PC-9 (cell line): Measurements from ENCODE around the gene SLC52A3. TPM values are rescaled to one million over a fixed set of nuclear protein-coding genes. Genes with fewer than 3 reads are reported as not detected.

Experiments used
- BruUV-seq: library from RNA; stranded (reverse); fragments of 400-500 nt; replicated peaks from 2 replicates; lab custom pipeline; 2021; lab: Mats Ljungman, UMichigan
- CTCF ChIA-PET: fragments of 300-600 bp; sonication (Branson Sonifier 250); formaldehyde crosslinking; loops from one replicate; lab custom pipeline; 2022; ENCODE audit warnings: antibody characterized with exemption; lab: Charles Lee
- POLR2A ChIA-PET: fragments of 300-600 bp; sonication (Branson Sonifier 250); formaldehyde crosslinking; loops from one replicate; lab custom pipeline; 2022; ENCODE audit warnings: antibody characterized with exemption; ENCODE audit not compliant: unreplicated experiment; lab: Charles Lee
- DNase-seq, 2 experiments: peaks; one replicate each; pipeline versions ENCODE4 v3.0.0 to v3.0.0-alpha.2; 2015 to 2022; ENCODE audit warnings: mixed read lengths in 1 of 2
- H2AFZ ChIP-seq: fragments of 200-600 bp; sonication (generic); 2 replicates; pipeline ENCODE4 v1.8.1; 2017; ENCODE audit warnings: antibody characterized with exemption
- H3F3A ChIP-seq: fragments of 200-600 bp; sonication (generic); 2 replicates; pipeline ENCODE4 v1.8.1; 2017; ENCODE audit warnings: antibody characterized with exemption, mild to moderate bottlenecking, low read depth; ENCODE audit not compliant: insufficient read depth
- H3K27ac ChIP-seq: fragments of 200-600 bp; sonication (generic); 2 replicates; pipeline ENCODE4 v1.6.1; 2016; ENCODE audit warnings: mixed run types
- H3K27me3 ChIP-seq: fragments of 200-600 bp; sonication (generic); 2 replicates; pipeline ENCODE4 v1.6.1; 2016; ENCODE audit warnings: low read depth, mixed run types; ENCODE audit not compliant: insufficient read depth
- H3K36me3 ChIP-seq: fragments of 200-600 bp; sonication (generic); 2 replicates; pipeline ENCODE4 v1.6.1; 2016; ENCODE audit warnings: low read depth, mixed run types
- H3K4me1 ChIP-seq: fragments of 200-600 bp; sonication (generic); replicated peaks from 2 replicates; pipeline ENCODE4 v1.6.1; 2016; ENCODE audit warnings: mixed run types; ENCODE audit not compliant: insufficient read depth
- H3K4me2 ChIP-seq: fragments of 200-600 bp; sonication (generic); 2 replicates; pipeline ENCODE4 v1.6.1; 2017; ENCODE audit warnings: mixed run types
- H3K4me3 ChIP-seq: fragments of 200-600 bp; sonication (generic); 2 replicates; pipeline ENCODE4 v1.6.1; 2016; ENCODE audit warnings: mixed run types
- H3K79me2 ChIP-seq: fragments of 200-600 bp; sonication (generic); 2 replicates; pipeline ENCODE4 v1.6.1; 2017; ENCODE audit warnings: low read depth, mixed run types
- H3K9me2 ChIP-seq: fragments of 200-600 bp; sonication (generic); 2 replicates; pipeline ENCODE4 v1.8.1; 2017; ENCODE audit warnings: mild to moderate bottlenecking; ENCODE audit not compliant: insufficient read depth
- H3K9me3 ChIP-seq: fragments of 200-600 bp; sonication (generic); 2 replicates; pipeline ENCODE4 v1.8.1; 2016; ENCODE audit warnings: low read depth; ENCODE audit not compliant: insufficient read depth
- H4K20me1 ChIP-seq: fragments of 200-600 bp; sonication (generic); 2 replicates; pipeline ENCODE4 v1.8.1; 2017; ENCODE audit not compliant: insufficient read depth
- EZH2 ChIP-seq: fragments of 200-600 bp; sonication (generic); IDR thresholded peaks from 2 replicates; pipeline ENCODE4 v1.8.0; 2017; ENCODE audit warnings: antibody characterized with exemption, low read depth
- intact Hi-C: fragments of 100-400 bp; cut with micrococcal nuclease; formaldehyde crosslinking; loops from one replicate; pipeline ENCODE4 v1.10.0; 2022; ENCODE audit not compliant: unreplicated experiment
- total RNA-seq: library from RNA; stranded (reverse); gene quantifications from 2 replicates; pipeline ENCODE4 v1.2.3, GENCODE V29; 2021
- TF ChIP-seq, protein P1 (sequence below): fragments of 200-600 bp; sonication (generic); conservative IDR thresholded peaks from 2 replicates; pipeline ENCODE4 v1.6.1; 2017; ENCODE audit warnings: mixed run types, antibody characterized with exemption, mild to moderate bottlenecking, moderate library complexity

Gene SLC52A3
- total RNA-seq, 1 experiment from 2014 or later, result 6.9 TPM

DNA sequence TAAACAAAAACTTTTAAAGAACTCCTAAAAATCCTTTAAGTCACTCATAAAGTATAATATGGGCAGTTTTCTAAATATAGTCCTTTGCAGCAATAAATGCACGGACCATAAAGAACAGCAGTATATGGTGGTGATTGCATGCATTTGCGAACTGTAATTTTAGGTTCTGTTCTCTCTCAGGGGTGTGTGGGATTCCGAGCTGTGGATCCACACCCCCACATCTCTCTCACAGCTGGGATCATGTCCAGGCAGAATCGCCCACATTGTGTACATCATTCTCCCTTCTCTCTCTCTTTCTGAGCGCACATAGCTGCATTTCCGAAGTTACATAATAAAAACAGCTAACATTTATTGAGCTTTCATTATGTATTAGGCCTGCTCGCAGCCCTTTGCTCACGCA, 28.6 kb downstream of the SLC52A3 start:
- no peak for TF ChIP-seq EZH2
- TF ChIP-seq, protein P1, sequence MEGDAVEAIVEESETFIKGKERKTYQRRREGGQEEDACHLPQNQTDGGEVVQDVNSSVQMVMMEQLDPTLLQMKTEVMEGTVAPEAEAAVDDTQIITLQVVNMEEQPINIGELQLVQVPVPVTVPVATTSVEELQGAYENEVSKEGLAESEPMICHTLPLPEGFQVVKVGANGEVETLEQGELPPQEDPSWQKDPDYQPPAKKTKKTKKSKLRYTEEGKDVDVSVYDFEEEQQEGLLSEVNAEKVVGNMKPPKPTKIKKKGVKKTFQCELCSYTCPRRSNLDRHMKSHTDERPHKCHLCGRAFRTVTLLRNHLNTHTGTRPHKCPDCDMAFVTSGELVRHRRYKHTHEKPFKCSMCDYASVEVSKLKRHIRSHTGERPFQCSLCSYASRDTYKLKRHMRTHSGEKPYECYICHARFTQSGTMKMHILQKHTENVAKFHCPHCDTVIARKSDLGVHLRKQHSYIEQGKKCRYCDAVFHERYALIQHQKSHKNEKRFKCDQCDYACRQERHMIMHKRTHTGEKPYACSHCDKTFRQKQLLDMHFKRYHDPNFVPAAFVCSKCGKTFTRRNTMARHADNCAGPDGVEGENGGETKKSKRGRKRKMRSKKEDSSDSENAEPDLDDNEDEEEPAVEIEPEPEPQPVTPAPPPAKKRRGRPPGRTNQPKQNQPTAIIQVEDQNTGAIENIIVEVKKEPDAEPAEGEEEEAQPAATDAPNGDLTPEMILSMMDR, result no peak
- intact Hi-C loops, result loop anchor here (1.0 to 5.0 kb wide), 5 partner anchors 29 to 387 kb away; partner anchors contain the start of genes SLC52A3 and SRXN1
- no TSS peak for BruUV-seq
- DNase-seq, result no peak
- H3K27ac ChIP-seq, result no peak overlapping the region
- H3K79me2 ChIP-seq, result no peaks in the 10 kb centered on the region
- ChIA-PET CTCF (interaction anchor here (0.6 to 2.8 kb wide), 3 partner anchors 29 to 501 kb away, joined by 6 to 17 read pairs (median 10); partner anchors contain the start of gene SLC52A3), POLR2A (interaction anchor here (0.6 kb wide), 2 partner anchors 25 to 29 kb away, joined by 3 read pairs; no protein-coding TSS in a partner anchor)
- H3K4me2 ChIP-seq, result peak overlapping the region; percentile 8
- H3K4me3 ChIP-seq, result no peak overlapping the region
- H3K27me3 ChIP-seq, result no peaks in the 10 kb centered on the region
- no peaks in the 10 kb centered on the region; the same call in 1 of the 2 replicates for H3F3A ChIP-seq
- no peaks in the 10 kb centered on the region for H3K9me2 ChIP-seq
- no peaks in the 10 kb centered on the region for H4K20me1 ChIP-seq
- no peaks in the 10 kb centered on the region for H3K36me3 ChIP-seq
- peaks cover 3% of the 10 kb centered on the region for H3K9me3 ChIP-seq
- no peak overlapping the region for H2AFZ ChIP-seq
- H3K4me1 ChIP-seq, result peaks cover 16% of the 10 kb centered on the region

DNA sequence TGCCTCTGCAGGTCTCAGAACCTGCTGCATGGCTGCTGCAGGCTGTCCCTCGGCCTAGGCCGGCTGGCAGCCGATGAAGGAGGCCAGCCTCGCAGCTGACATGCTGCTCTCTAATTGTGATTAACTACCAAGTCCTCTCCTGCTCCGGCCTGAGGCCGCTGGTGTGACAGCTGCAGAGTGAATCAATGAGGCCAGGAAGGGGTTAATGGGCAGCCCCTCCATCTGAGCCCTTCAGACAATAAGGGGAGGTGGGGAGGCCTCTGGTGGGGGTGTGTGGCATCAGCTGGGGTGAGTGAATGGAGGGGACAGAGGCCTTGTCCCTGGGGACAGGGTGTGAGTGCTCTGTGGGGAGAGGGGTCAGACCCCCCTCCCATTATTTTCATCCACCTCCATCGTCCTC, 34.4 kb downstream of the SLC52A3 start:
- ChIA-PET POLR2A (no interaction called here), CTCF (no interaction called here)
- no peak overlapping the region for H3K4me2 ChIP-seq
- no peaks in the 10 kb centered on the region for H3F3A ChIP-seq
- no peaks in the 10 kb centered on the region for H3K9me2 ChIP-seq
- H3K79me2 ChIP-seq, result no peaks in the 10 kb centered on the region
- H3K27me3 ChIP-seq, result peaks cover 1% of the 10 kb centered on the region; the same call in 1 of the 2 replicates
- H3K9me3 ChIP-seq, result no peaks in the 10 kb centered on the region
- no peak overlapping the region for H3K4me3 ChIP-seq
- no peaks in the 10 kb centered on the region for H4K20me1 ChIP-seq
- no peaks in the 10 kb centered on the region for H3K36me3 ChIP-seq
- H3K4me1 ChIP-seq, result no peaks in the 10 kb centered on the region
- no peak for TF ChIP-seq EZH2
- TF ChIP-seq, protein P1, result no peak
- no TSS peak for BruUV-seq
- H2AFZ ChIP-seq, result no peak overlapping the region
- DNase-seq, result no peak
- intact Hi-C loops, result no loop called here
- no peak overlapping the region for H3K27ac ChIP-seq

DNA sequence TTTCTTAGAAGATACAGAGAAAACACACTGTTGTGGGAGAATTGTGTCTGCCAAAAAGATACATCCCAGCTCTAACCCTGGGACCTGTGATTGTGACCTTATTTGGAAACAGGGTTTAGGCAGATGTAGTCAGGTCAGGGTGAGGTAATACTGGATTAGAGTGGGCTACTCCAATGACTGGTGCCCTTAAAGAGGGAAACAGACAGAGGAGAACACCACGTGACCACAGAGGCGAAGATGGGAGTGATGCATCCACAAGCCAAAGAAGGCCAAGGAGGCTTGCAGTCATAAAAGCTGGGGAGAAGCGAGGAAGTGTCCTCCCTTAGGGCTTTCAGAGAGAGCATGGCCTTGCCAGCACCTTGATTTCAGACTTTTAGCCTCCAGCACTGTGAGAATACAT, 35.6 kb downstream of the SLC52A3 start:
- Histone ChIP-seq H2AFZ (no peak overlapping the region), H4K20me1 (no peaks in the 10 kb centered on the region), H3K9me2 (no peaks in the 10 kb centered on the region), H3K9me3 (no peaks in the 10 kb centered on the region), H3F3A (no peaks in the 10 kb centered on the region), H3K4me1 (no peaks in the 10 kb centered on the region), H3K36me3 (no peaks in the 10 kb centered on the region), H3K79me2 (no peaks in the 10 kb centered on the region), H3K4me3 (no peak overlapping the region), H3K27ac (no peak overlapping the region), H3K4me2 (no peak overlapping the region), H3K27me3 (peaks cover 11% of the 10 kb centered on the region; the same call in 1 of the 2 replicates)
- no peak for DNase-seq
- CTCF ChIA-PET, result no interaction called here
- POLR2A ChIA-PET, result no interaction called here
- no TSS peak for BruUV-seq
- intact Hi-C loops, result no loop called here
- no peak for TF ChIP-seq EZH2
- TF ChIP-seq, protein P1, result no peak
